HEK293 (cell line): ENCODE data around the gene NSUN3.

Experiments
- CTCF ChIP-seq: fragments of 450-650 bp; formaldehyde crosslinking; IDR thresholded peaks from 2 replicates; pipeline ENCODE4 v1.5.1; 2016; ENCODE audit warnings: missing biosample characterization, missing genetic modification characterization
- SALL2 ChIP-seq: fragments of 450-650 bp; formaldehyde crosslinking; IDR thresholded peaks from 2 replicates; pipeline ENCODE4 v1.5.0; 2017; ENCODE audit warnings: missing biosample characterization, mild to moderate bottlenecking, missing genetic modification characterization, borderline replicate concordance
- ZBTB1 ChIP-seq: fragments of 450-650 bp; formaldehyde crosslinking; IDR thresholded peaks from 2 replicates; pipeline ENCODE4 v1.5.1; 2016; ENCODE audit warnings: missing biosample characterization, missing genetic modification characterization
- ZBTB11 ChIP-seq: fragments of 450-650 bp; formaldehyde crosslinking; conservative IDR thresholded peaks from 2 replicates; pipeline ENCODE4 v1.5.1; 2016; ENCODE audit warnings: low read depth, missing biosample characterization, missing genetic modification characterization
- ZNF19 ChIP-seq: fragments of 450-650 bp; formaldehyde crosslinking; IDR thresholded peaks from 2 replicates; pipeline ENCODE4; 2016; ENCODE audit warnings: missing biosample characterization, missing genetic modification characterization, low read depth
- ZNF274 ChIP-seq, 2 experiments: fragments of 200-500 bp in 1 of 2; fragments of 450-650 bp in 1 of 2; sonication (Bioruptor generic) in 1 of 2; formaldehyde crosslinking in 1 of 2; IDR thresholded peaks; 2 replicates each; pipeline versions ENCODE4 v1.5.1 to v1.6.1; 2014 to 2016; ENCODE audit warnings: borderline replicate concordance in 1 of 2, inconsistent platforms in 1 of 2, low read length in 1 of 2, missing biosample characterization in 1 of 2, missing genetic modification characterization in 1 of 2
- ZNF362 ChIP-seq: fragments of 450-650 bp; formaldehyde crosslinking; IDR thresholded peaks from 2 replicates; pipeline ENCODE4 v1.5.1; 2016; ENCODE audit warnings: missing biosample characterization, missing genetic modification characterization
- ZNF404 ChIP-seq: fragments of 450-650 bp; formaldehyde crosslinking; IDR thresholded peaks from 2 replicates; pipeline ENCODE4 v1.5.1; 2017; ENCODE audit warnings: missing biosample characterization, missing genetic modification characterization
- ZNF416 ChIP-seq: fragments of 450-650 bp; formaldehyde crosslinking; IDR thresholded peaks from 2 replicates; pipeline ENCODE4 v1.5.1; 2016; ENCODE audit warnings: missing biosample characterization, missing genetic modification characterization
- ZNF561 ChIP-seq: fragments of 450-650 bp; IDR thresholded peaks from 2 replicates; pipeline ENCODE4 v1.5.1; 2018; ENCODE audit warnings: missing biosample characterization, missing genetic modification characterization, borderline replicate concordance
- ZNF843 ChIP-seq: fragments of 450-650 bp; formaldehyde crosslinking; IDR thresholded peaks from 2 replicates; pipeline ENCODE4 v1.5.1; 2016; ENCODE audit warnings: missing biosample characterization, missing genetic modification characterization

- TF ChIP-seq CTCF (tag by site-specific recombination): no peak
- TF ChIP-seq SALL2 (tag by site-specific recombination): no peak
- TF ChIP-seq ZNF274 (IDR thresholded peaks at IDR 0.05; ENCODE audit: low read length): no peak
- TF ChIP-seq ZNF274 (tag by site-specific recombination; IDR thresholded peaks at IDR 0.05; ENCODE audit: borderline replicate concordance): no peak
- no peak for TF ChIP-seq ZBTB1 (tag by site-specific recombination)
- TF ChIP-seq ZNF19 (tag by site-specific recombination): no peak
- no peak for TF ChIP-seq ZNF362 (tag by site-specific recombination)
- TF ChIP-seq ZNF561 (tag by site-specific recombination): no peak
- no peak for TF ChIP-seq ZNF843
- no peak for TF ChIP-seq ZNF404 (tag by site-specific recombination)
- no peak for TF ChIP-seq ZBTB11 (tag by site-specific recombination)
- no peak for TF ChIP-seq ZNF416 (tag by site-specific recombination)
These were observed 12.3 kb upstream of the NSUN3 start for GRCh38 chr3:94050546-94050945.
